Lower leg skin (tissue), 4 donors: ENCODE results near the gene FBXL16. TPM values are rescaled to one million over a fixed set of nuclear protein-coding genes. Genes with fewer than 3 reads are reported as not detected.

Experiments
- DNase-seq, 2 donors: peaks; one replicate each; pipeline ENCODE4 v3.0.0-alpha.2; 2019; ENCODE audit warnings: low spot score in 2 of 2
- H3K4me3 ChIP-seq: fragments of 200-600 bp; sonication (generic); 2 replicates; pipeline ENCODE4 v1.5.1; 2017; ENCODE audit warnings: mild to moderate bottlenecking, low read depth; ENCODE audit not compliant: poor library complexity, severe bottlenecking
- CTCF ChIP-seq, 3 donors: fragments of 450-650 bp; IDR thresholded peaks; one replicate each; pipeline ENCODE4 v1.5.1; 2016; ENCODE audit warnings: antibody characterized with exemption in 3 of 3, mild to moderate bottlenecking in 3 of 3, moderate library complexity in 2 of 3
- POLR2A ChIP-seq, 2 donors: fragments of 450-650 bp; IDR thresholded peaks; one replicate each; pipeline ENCODE4 v1.6.1; 2016 to 2017; ENCODE audit warnings: antibody characterized with exemption in 2 of 2, mild to moderate bottlenecking in 1 of 2, moderate library complexity in 1 of 2
- WGBS, 2 donors: methylation state at CpG; one replicate each; pipeline ENCODE4 v1.1.5; 2018; 5-methylcytosine and 5-hydroxymethylcytosine counted together
- intact Hi-C: fragments of 100-400 bp; cut with DNase I; formaldehyde crosslinking; loops from one replicate; pipeline ENCODE4 v1.15.0; 2023; ENCODE audit warnings: low total_unique reads
- total RNA-seq, 4 donors: library from RNA; depleted of rRNA; stranded (reverse); fragments of >200 nt; gene quantifications; one replicate each; pipeline ENCODE4 v1.1.0, GENCODE V29; 2016

The FBXL16 gene
- total RNA-seq, 4 donors from 2014 or later: 18.3 to 33.6 (median 25.2) TPM

GRCh38 chr16:675884-676564, 29.6 kb downstream of the FBXL16 start:
- H3K4me3 ChIP-seq: no peak overlapping the region
- intact Hi-C loops: no loop called here
- TF ChIP-seq POLR2A (IDR thresholded peaks at IDR 0.05) (no peak), CTCF (IDR thresholded peaks at IDR 0.05) (no peak)
- whole genome bisulfite sequencing, 2 donors: 49 to 54% methylated on average over 6 to 22 of the region's 25 CpGs
- DNase-seq: no peak

GRCh38 chr16:674968-675883, 30.4 kb downstream of the FBXL16 start, which contains the start of gene RHBDL1:
Gene RHBDL1 (plus strand): TSS chr16:675671. CDS start chr16:675791, 120 bp downstream.
- TF ChIP-seq POLR2A (IDR thresholded peaks at IDR 0.05): no peak
- no peak for TF ChIP-seq CTCF (IDR thresholded peaks at IDR 0.05)
- no peak within 1 kb of the TSS for H3K4me3 ChIP-seq
- intact Hi-C loops: no loop called here
- 10 to 11% methylated on average over 33 to 37 of the region's 73 CpGs for WGBS, 2 donors
- no peak for DNase-seq

- 79 to 97% methylated on average over 13 to 20 of the region's 22 CpGs for WGBS, 2 donors
- DNase-seq: no peak
- TF ChIP-seq POLR2A (IDR thresholded peaks at IDR 0.05) (no peak), CTCF (IDR thresholded peaks at IDR 0.05) (no peak)
- intact Hi-C loops: no loop called here
- H3K4me3 ChIP-seq: no peak overlapping the region
Observed at GRCh38 chr16:674214-674881, 31.3 kb downstream of the FBXL16 start.

GRCh38 chr16:673399-673991, 32.1 kb downstream of the FBXL16 start:
- 86 to 89% methylated on average over 18 of the region's 18 CpGs for WGBS, 2 donors
- TF ChIP-seq POLR2A (IDR thresholded peaks at IDR 0.05) (no peak), CTCF (IDR thresholded peaks at IDR 0.05) (no peak)
- intact Hi-C loops: no loop called here
- no peak for DNase-seq
- H3K4me3 ChIP-seq: no peak overlapping the region

GRCh38 chr16:672851-673250, 32.8 kb downstream of the FBXL16 start:
- DNase-seq: no peak
- TF ChIP-seq CTCF (IDR thresholded peaks at IDR 0.05) (no peak), POLR2A (IDR thresholded peaks at IDR 0.05) (no peak)
- 93% methylated on average over 18 to 21 of the region's 21 CpGs for WGBS, 2 donors
- intact Hi-C loops: no loop called here
- H3K4me3 ChIP-seq: no peak overlapping the region
